ENCODE measurements around the gene POU6F1.

GRCh38 chr12:51217133-51217967, 512 bp downstream of the POU6F1 start:
- TF ChIP-seq CTCF (IDR thresholded peaks at IDR 0.05; ENCODE audit: insufficient read depth, low read length) (no peak), POLR2AphosphoS5 (IDR thresholded peaks at IDR 0.05; ENCODE audit: low read depth) (no peak), GABPA (IDR thresholded peaks at IDR 0.05; ENCODE audit: low read depth) (no peak), REST (IDR thresholded peaks at IDR 0.05; ENCODE audit: insufficient replicate concordance, low read depth) (no peak)

Data from HL-60 (cell line).